Mesendoderm (in vitro differentiated cells): Measurements from ENCODE around the gene PYGM.

Experiments
- DNase-seq: peaks from one replicate; pipeline ENCODE4 v3.0.0; 2013
- H2AK5ac ChIP-seq: 2 replicates; pipeline ENCODE4 v1.6.1; 2013; ENCODE audit warnings: low read length, inconsistent platforms
- H2BK120ac ChIP-seq: 2 replicates; pipeline ENCODE4 v1.6.1; 2013; ENCODE audit warnings: low read depth, mild to moderate bottlenecking, low read length, moderate library complexity, mixed read lengths
- H2BK15ac ChIP-seq: replicated peaks from 2 replicates; pipeline ENCODE4 v1.6.1; 2013; ENCODE audit warnings: low read depth, mild to moderate bottlenecking, moderate library complexity
- H2BK5ac ChIP-seq: 2 replicates; pipeline ENCODE4 v1.6.1; 2013; ENCODE audit warnings: low read length, inconsistent platforms
- H3K18ac ChIP-seq: 2 replicates; pipeline ENCODE4 v1.6.1; 2013; ENCODE audit warnings: mild to moderate bottlenecking, low read length, mixed read lengths
- H3K23ac ChIP-seq: one replicate; pipeline ENCODE4 v1.6.1; 2013; ENCODE audit warnings: low read length
- H3K27ac ChIP-seq: 2 replicates; pipeline ENCODE4 v1.5.1; 2013; ENCODE audit warnings: low read depth, mild to moderate bottlenecking, inconsistent platforms, low read length, moderate library complexity
- H3K27me3 ChIP-seq: 2 replicates; pipeline ENCODE4 v1.6.1; 2013; ENCODE audit warnings: low read length, control low read depth, mild to moderate bottlenecking, inconsistent platforms; ENCODE audit not compliant: insufficient read depth, poor library complexity
- H3K36me3 ChIP-seq: 2 replicates; pipeline ENCODE4 v1.6.1; 2013; ENCODE audit warnings: low read length, inconsistent platforms; ENCODE audit not compliant: control insufficient read depth, insufficient read depth
- H3K4ac ChIP-seq: one replicate; pipeline ENCODE4 v1.6.1; 2013; ENCODE audit warnings: low read depth, mild to moderate bottlenecking, low read length, moderate library complexity
- H3K4me1 ChIP-seq: 2 replicates; pipeline ENCODE4 v1.6.1; 2013; ENCODE audit warnings: low read depth, low read length, inconsistent platforms; ENCODE audit not compliant: control insufficient read depth
- H3K4me2 ChIP-seq: 2 replicates; pipeline ENCODE4 v1.6.1; 2013; ENCODE audit warnings: low read length
- H3K4me3 ChIP-seq: 2 replicates; pipeline ENCODE4 v1.5.1; 2013; ENCODE audit warnings: mild to moderate bottlenecking, low read length
- H3K56ac ChIP-seq: one replicate; pipeline ENCODE4 v1.6.1; 2013; ENCODE audit warnings: low read length
- H3K79me1 ChIP-seq: 2 replicates; pipeline ENCODE4 v1.6.1; 2013; ENCODE audit warnings: low read length, inconsistent platforms
- H3K79me2 ChIP-seq: 2 replicates; pipeline ENCODE4 v1.6.1; 2013; ENCODE audit warnings: mild to moderate bottlenecking, low read length; ENCODE audit not compliant: control insufficient read depth, insufficient read depth
- H3K9ac ChIP-seq: 2 replicates; pipeline ENCODE4 v1.6.1; 2013; ENCODE audit warnings: low read length, inconsistent platforms
- H4K5ac ChIP-seq: one replicate; pipeline ENCODE4 v1.6.1; 2013; ENCODE audit warnings: low read length
- H4K8ac ChIP-seq: one replicate; pipeline ENCODE4 v1.6.1; 2013; ENCODE audit warnings: low read depth, mild to moderate bottlenecking, control low read depth, low read length, moderate library complexity
- WGBS: extraction: QIAGEN DNeasy Blood & Tissue Kit; methylation state at CpG from one replicate; pipeline ENCODE4 v1.1.7; 2013; ENCODE audit warnings: low lambda C conversion rate, missing lambda C conversion rate; ENCODE audit not compliant: insufficient coverage; ENCODE audit errors: extremely low coverage; 5-methylcytosine and 5-hydroxymethylcytosine counted together

The PYGM gene

DNA sequence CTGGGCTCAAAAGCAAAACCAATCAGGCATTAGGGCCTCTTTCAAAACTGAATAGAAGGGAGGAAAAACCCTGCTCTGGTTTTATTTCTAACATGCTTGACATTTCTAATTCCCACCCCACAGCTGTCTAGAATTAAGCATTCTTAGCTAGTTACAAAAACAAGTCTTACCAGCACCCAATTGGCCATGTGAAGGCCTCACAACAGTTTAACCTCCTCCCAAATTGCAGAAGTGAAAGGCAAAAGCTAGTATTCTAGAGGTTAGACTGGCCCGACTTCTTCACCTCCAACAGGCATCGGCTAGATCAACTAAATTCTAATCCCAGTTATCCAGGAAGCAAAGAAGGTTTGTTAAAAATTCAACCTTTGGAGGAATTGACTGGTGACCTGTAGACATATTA is 12.1 kb upstream of the PYGM start:
- no peak overlapping the region for H3K4ac ChIP-seq
- H3K4me2 ChIP-seq: no peak overlapping the region
- H3K18ac ChIP-seq: no peak overlapping the region
- no peak for DNase-seq
- H3K79me2 ChIP-seq: peaks cover 49% of the 10 kb centered on the region
- no peak overlapping the region for H4K5ac ChIP-seq
- H3K9ac ChIP-seq: no peak overlapping the region
- no peak overlapping the region for H3K27ac ChIP-seq
- H3K4me1 ChIP-seq: no peaks in the 10 kb centered on the region
- H3K23ac ChIP-seq: no peak overlapping the region
- H2BK15ac ChIP-seq: no peak overlapping the region
- no peak overlapping the region for H4K8ac ChIP-seq
- H2BK120ac ChIP-seq: no peak overlapping the region
- H3K56ac ChIP-seq: no peak overlapping the region
- H3K4me3 ChIP-seq: no peak overlapping the region
- no peak overlapping the region for H2BK5ac ChIP-seq
- WGBS: no CpG with 5 or more reads among the region's 2 CpGs
- peaks cover 59% of the 10 kb centered on the region for H3K36me3 ChIP-seq
- H3K79me1 ChIP-seq: peaks cover 26% of the 10 kb centered on the region
- no peaks in the 10 kb centered on the region for H3K27me3 ChIP-seq
- H2AK5ac ChIP-seq: no peak overlapping the region

DNA sequence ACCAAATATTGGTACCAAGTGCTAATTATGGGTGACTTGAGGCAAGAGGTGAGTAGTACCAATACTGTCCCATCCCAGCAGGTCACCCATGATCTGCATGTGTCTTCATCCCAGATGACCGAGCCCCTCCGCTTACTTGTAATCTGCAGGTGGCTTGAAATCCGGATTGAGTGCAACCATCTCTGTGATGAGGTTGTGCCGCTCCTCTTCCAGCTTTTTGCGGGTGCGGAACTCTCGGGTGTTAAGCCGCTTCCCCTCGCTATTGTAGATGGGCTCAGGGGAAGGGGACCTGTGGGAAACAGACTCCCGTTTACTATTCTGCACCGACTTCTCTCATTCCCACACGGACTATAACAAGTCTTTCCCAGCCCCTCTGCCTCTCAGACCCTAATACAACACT is 10.3 kb upstream of the PYGM start:
- no peak for DNase-seq
- Histone ChIP-seq H3K4ac (no peak overlapping the region), H3K4me1 (no peaks in the 10 kb centered on the region), H4K8ac (no peak overlapping the region), H3K18ac (no peak overlapping the region), H2BK5ac (no peak overlapping the region), H3K56ac (no peak overlapping the region), H2BK15ac (no peak overlapping the region), H3K27ac (no peak overlapping the region), H3K27me3 (no peaks in the 10 kb centered on the region), H3K23ac (no peak overlapping the region), H3K79me2 (peaks cover 35% of the 10 kb centered on the region), H4K5ac (no peak overlapping the region), H3K9ac (no peak overlapping the region), H2AK5ac (no peak overlapping the region), H3K79me1 (peaks cover 22% of the 10 kb centered on the region), H3K4me2 (no peak overlapping the region), H3K36me3 (peaks cover 58% of the 10 kb centered on the region), H3K4me3 (no peak overlapping the region), H2BK120ac (no peak overlapping the region)
- no CpG with 5 or more reads among the region's 12 CpGs for WGBS

DNA sequence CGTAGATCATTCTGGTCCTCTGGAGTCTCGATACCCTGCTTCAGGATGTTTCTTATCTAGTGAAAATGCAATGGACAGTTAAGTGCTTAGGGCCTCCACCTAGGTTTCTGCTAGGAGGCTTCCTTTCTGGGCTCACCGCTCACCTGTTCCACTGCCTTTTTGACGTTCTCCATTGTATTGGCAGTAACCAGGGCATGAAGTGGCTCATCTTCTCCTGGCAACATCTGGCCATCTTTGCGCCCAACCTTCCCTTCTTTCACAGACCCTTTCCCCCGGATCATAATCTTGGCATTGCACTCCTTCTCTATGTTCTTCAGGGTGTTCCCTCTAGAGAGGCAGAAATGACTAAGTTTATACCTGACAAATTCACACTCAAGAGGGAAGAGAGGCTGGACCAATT is 9.5 kb upstream of the PYGM start:
- Histone ChIP-seq H3K4ac (no peak overlapping the region), H4K5ac (no peak overlapping the region), H2BK120ac (no peak overlapping the region), H3K27me3 (no peaks in the 10 kb centered on the region), H3K79me2 (peaks cover 29% of the 10 kb centered on the region), H3K27ac (no peak overlapping the region), H3K36me3 (peaks cover 60% of the 10 kb centered on the region), H2AK5ac (no peak overlapping the region), H3K4me2 (no peak overlapping the region), H3K9ac (no peak overlapping the region), H4K8ac (no peak overlapping the region), H3K23ac (no peak overlapping the region), H3K18ac (no peak overlapping the region), H2BK15ac (no peak overlapping the region), H3K56ac (no peak overlapping the region), H3K79me1 (peaks cover 20% of the 10 kb centered on the region), H3K4me1 (no peaks in the 10 kb centered on the region), H3K4me3 (no peak overlapping the region), H2BK5ac (no peak overlapping the region)
- DNase-seq: no peak
- WGBS: no CpG with 5 or more reads among the region's 6 CpGs

- no peak overlapping the region for H2BK15ac ChIP-seq
- H3K4me2 ChIP-seq: no peak overlapping the region
- no peaks in the 10 kb centered on the region for H3K27me3 ChIP-seq
- H3K56ac ChIP-seq: no peak overlapping the region
- peaks cover 22% of the 10 kb centered on the region for H3K79me2 ChIP-seq
- no peak overlapping the region for H2AK5ac ChIP-seq
- H3K18ac ChIP-seq: no peak overlapping the region
- no peak overlapping the region for H3K4ac ChIP-seq
- H2BK120ac ChIP-seq: no peak overlapping the region
- H3K4me3 ChIP-seq: no peak overlapping the region
- H4K8ac ChIP-seq: no peak overlapping the region
- H3K4me1 ChIP-seq: no peaks in the 10 kb centered on the region
- no peak overlapping the region for H3K27ac ChIP-seq
- no peak overlapping the region for H3K9ac ChIP-seq
- WGBS: no CpG with 5 or more reads among the region's 6 CpGs
- no peak overlapping the region for H2BK5ac ChIP-seq
- peaks cover 16% of the 10 kb centered on the region for H3K79me1 ChIP-seq
- peaks cover 58% of the 10 kb centered on the region for H3K36me3 ChIP-seq
- no peak overlapping the region for H3K23ac ChIP-seq
- H4K5ac ChIP-seq: no peak overlapping the region
- DNase-seq: no peak
These were observed 8.5 kb upstream of the PYGM start for GRCh38 chr11:64768300-64768694.

DNA sequence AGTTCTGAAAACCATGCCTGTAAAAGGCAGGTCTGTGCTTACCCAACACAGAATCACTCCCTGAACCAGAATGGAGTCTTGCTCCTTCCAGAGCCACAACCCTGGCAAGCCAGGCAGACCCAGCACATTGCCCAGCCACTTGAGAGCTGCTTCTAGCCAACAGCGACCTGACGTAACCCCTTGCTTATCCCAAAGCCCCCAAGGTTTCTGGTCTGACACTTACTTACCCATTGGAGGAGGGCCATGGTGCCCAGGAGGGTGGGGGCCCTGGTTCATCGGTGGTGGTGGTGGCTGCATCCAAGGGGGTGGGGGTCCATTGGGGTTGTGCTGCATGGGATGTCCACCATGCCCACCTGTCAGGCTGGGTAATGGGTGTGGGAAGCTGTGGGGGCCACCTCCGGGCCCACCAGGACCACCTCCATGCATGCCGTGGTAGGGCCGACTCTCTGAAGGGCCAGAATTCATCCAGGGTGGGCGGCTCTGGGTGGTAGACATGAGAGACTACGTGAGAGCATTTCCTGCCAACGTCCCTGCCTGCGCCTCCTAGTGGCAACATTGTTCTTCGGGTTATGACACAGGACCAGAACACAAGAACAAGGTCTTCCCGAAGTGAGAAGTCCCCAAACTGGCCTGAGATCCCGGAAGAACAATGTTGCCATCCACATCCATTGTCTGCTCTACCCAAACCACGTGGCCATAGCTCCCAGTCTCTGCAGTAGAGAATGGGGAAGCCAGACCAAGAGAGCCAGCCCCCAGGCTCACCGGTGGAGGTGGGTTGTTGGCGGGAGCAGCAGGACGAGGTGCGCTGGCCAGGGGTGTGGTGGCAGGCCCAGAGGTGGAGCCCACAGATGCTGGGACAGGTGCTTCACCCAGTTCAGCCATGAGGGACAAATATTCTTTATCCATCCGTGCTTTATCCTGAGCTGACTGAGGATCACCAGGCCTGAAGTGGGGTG is 7.8 kb upstream of the PYGM start:
- no peak overlapping the region for H3K9ac ChIP-seq

More for the DNA sequence above, 7.8 kb upstream of the PYGM start:
- no peak overlapping the region for H4K5ac ChIP-seq
- H3K79me1 ChIP-seq: peaks cover 13% of the 10 kb centered on the region
- H3K4me1 ChIP-seq: no peaks in the 10 kb centered on the region
- H2BK120ac ChIP-seq: no peak overlapping the region
- H4K8ac ChIP-seq: no peak overlapping the region
- no peak overlapping the region for H3K27ac ChIP-seq
- no peak overlapping the region for H2AK5ac ChIP-seq
- H2BK5ac ChIP-seq: no peak overlapping the region
- H2BK15ac ChIP-seq: no peak overlapping the region
- no CpG with 5 or more reads among the region's 19 CpGs for WGBS
- no peak overlapping the region for H3K23ac ChIP-seq
- no peak overlapping the region for H3K4me2 ChIP-seq
- peaks cover 56% of the 10 kb centered on the region for H3K36me3 ChIP-seq
- H3K56ac ChIP-seq: no peak overlapping the region
- no peak overlapping the region for H3K4ac ChIP-seq
- DNase-seq: peak; percentile 92
- peaks cover 16% of the 10 kb centered on the region for H3K79me2 ChIP-seq
- no peak overlapping the region for H3K18ac ChIP-seq
- no peak overlapping the region for H3K4me3 ChIP-seq
- H3K27me3 ChIP-seq: no peaks in the 10 kb centered on the region
